CMK (cell line): Measurements from ENCODE around the gene ATXN2.
"Not testable (repeated sequence)": the region's sequence is repeated elsewhere in the genome, so short reads cannot be mapped to it uniquely, and the experiment has no call there.

Experiments used
- DNase-seq: peaks from one replicate; pipeline ENCODE4 v3.0.0-alpha.2; 2010; ENCODE audit warnings: low read depth

Gene ATXN2

GRCh38 chr12:111574797-111575443 is 24.2 kb downstream of the ATXN2 start:
- no peak for DNase-seq

- no peak for DNase-seq
These were observed 25.6 kb downstream of the ATXN2 start for GRCh38 chr12:111573476-111573875.

GRCh38 chr12:111570084-111570961 is 28.8 kb downstream of the ATXN2 start:
- no peak for DNase-seq

GRCh38 chr12:111569363-111570083 is 29.6 kb downstream of the ATXN2 start:
- no peak for DNase-seq

GRCh38 chr12:111560844-111561243 is 38.3 kb downstream of the ATXN2 start:
- not testable (repeated sequence) for DNase-seq

GRCh38 chr12:111558107-111558376 is 41.1 kb downstream of the ATXN2 start:
- no peak for DNase-seq

GRCh38 chr12:111557271-111558106 is 41.6 kb downstream of the ATXN2 start:
- DNase-seq = no peak

GRCh38 chr12:111556676-111557075 is 42.4 kb downstream of the ATXN2 start:
- DNase-seq = no peak

GRCh38 chr12:111555313-111555712 is 43.8 kb downstream of the ATXN2 start:
- DNase-seq = not testable (repeated sequence)

GRCh38 chr12:111546758-111547383 is 52.2 kb downstream of the ATXN2 start:
- DNase-seq = no peak

GRCh38 chr12:111546171-111546570 is 52.9 kb downstream of the ATXN2 start:
- no peak for DNase-seq

GRCh38 chr12:111544032-111544431 is 55.1 kb downstream of the ATXN2 start:
- DNase-seq = no peak

GRCh38 chr12:111532751-111533150 is 66.4 kb downstream of the ATXN2 start:
- DNase-seq = no peak

- DNase-seq = peak; percentile 33
These were observed 69.4 kb downstream of the ATXN2 start for GRCh38 chr12:111529424-111530368.

GRCh38 chr12:111523587-111524167 is 75.4 kb downstream of the ATXN2 start:
- no peak for DNase-seq

GRCh38 chr12:111521801-111522200 is 77.3 kb downstream of the ATXN2 start:
- no peak for DNase-seq

- no peak for DNase-seq
These were observed 79.2 kb downstream of the ATXN2 start for GRCh38 chr12:111519937-111520336.

- DNase-seq = no peak
These were observed 80.0 kb downstream of the ATXN2 start for GRCh38 chr12:111519083-111519482.

- not testable (repeated sequence) for DNase-seq
These were observed 91.4 kb downstream of the ATXN2 start for GRCh38 chr12:111507719-111508118.

GRCh38 chr12:111507258-111507657 is 91.9 kb downstream of the ATXN2 start:
- DNase-seq = not testable (repeated sequence)
